NT2/D1 (cell line): ENCODE measurements around the gene UBC.
A peak's percentile ranks its signal among the peaks of the same experiment; 100 is the strongest.
"Not testable (repeated sequence)": the region's sequence is repeated elsewhere in the genome, so short reads cannot be mapped to it uniquely, and the experiment has no call there.

ENCODE experiments used
- DNase-seq: peaks from one replicate; pipeline ENCODE4 v3.0.0-alpha.2; 2011; ENCODE audit warnings: low read depth, low spot score
- H3K27me3 ChIP-seq: 2 replicates; pipeline ENCODE4 v1.6.0; 2011; ENCODE audit warnings: mild to moderate bottlenecking; ENCODE audit not compliant: insufficient read length, insufficient read depth
- H3K36me3 ChIP-seq: 2 replicates; pipeline ENCODE4 v1.6.1; 2011; ENCODE audit warnings: mild to moderate bottlenecking, low read length, mixed read lengths; ENCODE audit not compliant: insufficient read depth, insufficient read length
- H3K4me1 ChIP-seq: 2 replicates; pipeline ENCODE4 v1.5.1; 2011; ENCODE audit not compliant: insufficient read depth, insufficient read length
- H3K4me3 ChIP-seq: 2 replicates; pipeline ENCODE4 v1.5.1; 2011; ENCODE audit warnings: low read depth; ENCODE audit not compliant: insufficient read length
- H3K9ac ChIP-seq: 2 replicates; pipeline ENCODE4 v1.6.0; 2011; ENCODE audit warnings: low read depth; ENCODE audit not compliant: insufficient read length
- H3K9me3 ChIP-seq: 2 replicates; pipeline ENCODE4 v1.5.1; 2011; ENCODE audit warnings: mild to moderate bottlenecking, low read length; ENCODE audit not compliant: insufficient read depth
- SUZ12 ChIP-seq: IDR thresholded peaks from 2 replicates; pipeline ENCODE4 v1.6.1; 2011; ENCODE audit not compliant: insufficient read length, insufficient read depth; ENCODE audit errors: extremely low read depth
- YY1 ChIP-seq: IDR thresholded peaks from 2 replicates; pipeline ENCODE4 v1.6.1; 2011; ENCODE audit not compliant: insufficient read length, insufficient read depth
- ZNF274 ChIP-seq: IDR thresholded peaks from 2 replicates; pipeline ENCODE4 v1.6.1; 2011; ENCODE audit warnings: mild to moderate bottlenecking, low read depth, low read length

UBC gene

DNA sequence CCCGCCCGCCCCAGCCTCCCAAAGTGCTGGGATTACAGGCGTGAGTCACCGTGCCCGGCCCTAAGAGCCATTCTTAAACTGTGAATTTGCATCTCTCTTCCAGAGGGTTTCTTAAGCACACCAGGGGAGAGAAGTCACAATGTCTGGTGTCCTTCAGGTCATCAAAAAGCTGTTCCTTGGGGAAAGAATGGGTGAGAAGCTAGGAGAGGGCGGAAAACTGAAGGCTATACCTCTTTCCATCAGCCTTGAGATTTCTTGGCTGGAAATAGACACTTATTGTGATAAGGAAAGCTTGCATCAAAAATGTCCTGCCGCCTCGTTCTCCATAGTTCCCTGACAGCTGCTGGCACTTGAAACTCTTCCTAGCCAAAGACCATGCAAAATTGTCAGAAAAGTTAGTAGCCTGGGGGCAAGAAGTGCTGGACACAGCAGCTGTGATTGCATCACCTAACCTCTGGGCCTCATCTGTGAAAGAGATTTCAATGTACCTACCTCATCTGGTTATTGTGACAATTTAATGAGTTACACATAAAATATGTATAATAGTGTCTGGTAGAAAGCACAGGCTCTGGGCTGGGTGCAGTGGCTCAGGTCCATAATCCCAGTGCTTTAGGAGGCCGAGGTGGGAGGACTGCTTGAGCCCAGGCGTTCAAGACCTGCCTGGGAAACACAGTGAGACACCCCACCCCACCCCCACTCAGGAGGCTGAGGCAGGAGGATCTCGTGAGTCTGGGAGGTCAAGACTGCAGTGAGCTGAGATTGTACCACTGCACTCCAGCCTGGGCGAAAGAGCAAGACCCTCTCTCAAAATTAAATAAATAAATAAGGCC lies 9.7 kb upstream of the UBC start:
- Histone ChIP-seq H3K4me3 (no peak overlapping the region), H3K27me3 (no peaks in the 10 kb centered on the region), H3K36me3 (no peaks in the 10 kb centered on the region), H3K4me1 (peaks cover 12% of the 10 kb centered on the region), H3K9me3 (no peaks in the 10 kb centered on the region), H3K9ac (peak overlapping the region; percentile 74)
- TF ChIP-seq SUZ12 = no peak
- no peak for TF ChIP-seq ZNF274
- TF ChIP-seq YY1 = no peak
- DNase-seq = peak; percentile 87

GRCh38 chr12:124921200-124922031 lies 7.0 kb upstream of the UBC start:
- Histone ChIP-seq H3K27me3 (no peaks in the 10 kb centered on the region), H3K9me3 (no peaks in the 10 kb centered on the region), H3K4me3 (peak overlapping the region; percentile 19), H3K36me3 (no peaks in the 10 kb centered on the region), H3K9ac (peak overlapping the region; percentile 63), H3K4me1 (peaks cover 12% of the 10 kb centered on the region)
- TF ChIP-seq YY1 (no peak), ZNF274 (no peak), SUZ12 (no peak)
- DNase-seq = no peak

DNA sequence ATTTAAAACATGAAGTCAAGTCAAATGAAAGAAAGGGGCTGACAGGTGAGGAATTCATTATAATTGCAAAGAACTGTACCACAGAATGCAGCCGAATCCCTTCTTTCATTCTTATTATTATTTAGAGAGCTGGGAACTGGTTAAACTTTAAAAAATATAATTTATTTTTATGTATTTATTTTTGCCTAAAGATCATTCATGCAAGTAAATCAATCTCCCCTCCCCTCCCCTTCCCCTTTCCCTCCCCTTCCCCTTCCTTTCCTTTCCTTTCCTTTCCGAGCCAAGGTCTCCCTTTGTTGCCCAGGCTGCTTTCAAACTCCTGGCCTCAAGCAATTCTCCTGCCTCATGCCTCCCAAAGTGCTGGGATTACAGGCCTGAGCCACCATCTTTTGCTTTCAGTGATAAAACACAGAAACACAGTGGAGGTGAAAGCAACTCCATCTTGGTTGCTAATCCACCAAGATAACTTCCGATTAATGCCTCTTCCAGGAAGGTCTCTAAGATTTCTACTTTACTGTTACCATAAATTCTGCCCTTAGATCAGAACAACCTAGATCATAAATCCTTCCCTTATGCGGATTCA lies 6.0 kb upstream of the UBC start:
- H3K4me3 ChIP-seq = no peak overlapping the region

DNA sequence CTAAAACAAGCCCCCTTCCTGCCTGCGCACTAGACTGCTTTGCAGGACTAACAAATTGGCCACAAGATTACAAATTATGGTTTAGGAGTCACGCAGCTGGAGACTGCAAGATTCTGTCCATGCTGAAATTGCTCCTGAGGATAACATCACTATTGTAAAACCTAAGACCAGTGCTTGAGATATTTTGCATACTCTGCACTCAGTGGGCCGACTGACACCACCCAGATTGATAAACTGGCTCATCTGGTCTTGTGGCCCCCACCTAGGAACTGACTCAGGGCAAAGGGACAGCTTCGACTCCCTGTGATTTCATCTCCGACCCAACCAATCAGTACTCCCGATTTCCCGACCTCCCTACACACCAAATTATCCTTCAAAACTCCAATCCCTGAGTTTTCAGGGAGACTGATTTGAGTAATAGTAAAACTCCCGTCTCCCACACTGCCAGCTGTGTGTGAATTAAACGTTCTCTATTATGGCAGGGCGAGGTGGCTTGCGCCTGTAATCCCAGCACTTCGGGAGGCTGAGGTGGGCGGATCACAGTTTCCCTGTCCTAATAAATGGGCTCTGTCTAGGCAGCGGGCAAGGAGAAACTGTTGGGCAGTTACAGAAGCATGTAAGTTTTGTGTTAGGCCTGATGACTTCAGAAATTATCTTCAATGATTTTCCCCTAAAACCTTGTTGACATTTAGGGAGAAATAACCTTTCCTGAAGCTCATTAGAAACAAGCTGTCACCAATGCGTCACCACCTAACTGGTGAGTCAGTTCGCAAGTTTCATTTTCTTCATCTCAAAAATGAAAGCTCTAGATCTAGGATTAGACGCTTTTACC lies 5.3 kb upstream of the UBC start:
- no peak overlapping the region for H3K4me3 ChIP-seq
- H3K4me1 ChIP-seq = peaks cover 9% of the 10 kb centered on the region
- H3K27me3 ChIP-seq = no peaks in the 10 kb centered on the region
- no peaks in the 10 kb centered on the region for H3K36me3 ChIP-seq
- TF ChIP-seq ZNF274 (no peak), SUZ12 (no peak)
- no peak for DNase-seq
- H3K9ac ChIP-seq = peak overlapping the region; percentile 53
- no peaks in the 10 kb centered on the region for H3K9me3 ChIP-seq

More for the DNA sequence above, 6.0 kb upstream of the UBC start:
- no peak for DNase-seq
- H3K27me3 ChIP-seq = no peaks in the 10 kb centered on the region
- TF ChIP-seq SUZ12 (no peak), YY1 (no peak), ZNF274 (no peak)
- no peaks in the 10 kb centered on the region for H3K9me3 ChIP-seq
- peaks cover 12% of the 10 kb centered on the region for H3K4me1 ChIP-seq
- H3K36me3 ChIP-seq = no peaks in the 10 kb centered on the region
- H3K9ac ChIP-seq = peak overlapping the region; percentile 63

GRCh38 chr12:124918622-124918988 lies 4.2 kb upstream of the UBC start:
- not testable (repeated sequence) for H3K9me3 ChIP-seq, H3K36me3 ChIP-seq, H3K4me3 ChIP-seq, H3K27me3 ChIP-seq, H3K4me1 ChIP-seq, DNase-seq, H3K9ac ChIP-seq

- Histone ChIP-seq H3K27me3 (no peaks in the 10 kb centered on the region), H3K9me3 (no peaks in the 10 kb centered on the region), H3K9ac (peak overlapping the region; percentile 63), H3K4me3 (peak overlapping the region; percentile 31), H3K36me3 (peaks cover 13% of the 10 kb centered on the region), H3K4me1 (peaks cover 9% of the 10 kb centered on the region)
- TF ChIP-seq YY1 (no peak), SUZ12 (no peak), ZNF274 (no peak)
- no peak for DNase-seq
These were observed 3.6 kb upstream of the UBC start for GRCh38 chr12:124917841-124918621.
